GM23338 (cell line): ENCODE measurements around the gene GAP43.

ENCODE experiments used
- CREB1 ChIP-seq: fragments of 250-450 bp; sonication (Bioruptor Pico); IDR thresholded peaks from 2 replicates; pipeline ENCODE4 v1.5.0; 2020; ENCODE audit warnings: low read depth, mild to moderate bottlenecking, moderate library complexity
- ETS1 ChIP-seq: IDR thresholded peaks from 2 replicates; pipeline ENCODE4 v1.6.1; 2016; ENCODE audit warnings: antibody characterized with exemption
- EZH2 ChIP-seq: fragments of 200-600 bp; sonication (generic); IDR thresholded peaks from one replicate; pipeline ENCODE4 v1.8.0; 2017; ENCODE audit warnings: antibody characterized with exemption, mild to moderate bottlenecking, low read depth; ENCODE audit not compliant: unreplicated experiment
- EZH2phosphoT487 ChIP-seq: fragments of 200-600 bp; sonication (generic); IDR thresholded peaks from one replicate; pipeline ENCODE4 v1.8.1; 2018; ENCODE audit warnings: antibody characterized with exemption; ENCODE audit not compliant: unreplicated experiment
- NANOG ChIP-seq: IDR thresholded peaks from 2 replicates; pipeline ENCODE4 v1.6.1; 2016; ENCODE audit warnings: antibody characterized with exemption, borderline replicate concordance
- POLR2AphosphoS5 ChIP-seq: IDR thresholded peaks from 2 replicates; pipeline ENCODE4 v1.6.1; 2016; ENCODE audit warnings: antibody characterized with exemption, low read depth
- REST ChIP-seq: IDR thresholded peaks from one replicate; pipeline ENCODE4 v1.6.1; 2018; ENCODE audit warnings: antibody characterized with exemption; ENCODE audit not compliant: unreplicated experiment
- TF ChIP-seq, protein P1 (sequence below), 2 experiments: fragments of 200-600 bp in 1 of 2; sonication (generic) in 1 of 2; conservative IDR thresholded peaks; 2 replicates each; pipeline versions ENCODE4 v1.5.1 to v1.6.1; 2016 to 2017; ENCODE audit warnings: antibody characterized with exemption in 2 of 2, low read depth in 2 of 2, mild to moderate bottlenecking in 2 of 2, moderate library complexity in 1 of 2

DNA sequence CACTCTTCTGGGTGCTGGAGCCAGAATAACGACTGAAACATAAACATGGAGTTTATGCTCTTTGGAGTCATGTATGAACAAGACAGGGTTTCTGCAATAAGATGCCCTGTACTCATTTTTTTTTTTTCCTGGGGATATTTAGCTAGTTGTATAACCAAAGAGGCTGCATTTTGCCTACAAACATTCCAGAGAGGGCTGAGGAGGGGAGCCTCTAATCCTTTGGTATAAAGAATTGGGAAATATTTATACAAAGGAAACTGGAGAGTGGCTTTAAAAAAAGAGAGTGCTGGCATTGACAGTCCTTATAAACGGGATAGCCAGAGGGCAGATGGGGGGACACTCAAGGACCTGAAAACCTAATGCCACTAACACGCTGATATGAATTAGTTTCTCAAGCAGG is 32.4 kb upstream of the GAP43 start:
- TF ChIP-seq, protein P1, sequence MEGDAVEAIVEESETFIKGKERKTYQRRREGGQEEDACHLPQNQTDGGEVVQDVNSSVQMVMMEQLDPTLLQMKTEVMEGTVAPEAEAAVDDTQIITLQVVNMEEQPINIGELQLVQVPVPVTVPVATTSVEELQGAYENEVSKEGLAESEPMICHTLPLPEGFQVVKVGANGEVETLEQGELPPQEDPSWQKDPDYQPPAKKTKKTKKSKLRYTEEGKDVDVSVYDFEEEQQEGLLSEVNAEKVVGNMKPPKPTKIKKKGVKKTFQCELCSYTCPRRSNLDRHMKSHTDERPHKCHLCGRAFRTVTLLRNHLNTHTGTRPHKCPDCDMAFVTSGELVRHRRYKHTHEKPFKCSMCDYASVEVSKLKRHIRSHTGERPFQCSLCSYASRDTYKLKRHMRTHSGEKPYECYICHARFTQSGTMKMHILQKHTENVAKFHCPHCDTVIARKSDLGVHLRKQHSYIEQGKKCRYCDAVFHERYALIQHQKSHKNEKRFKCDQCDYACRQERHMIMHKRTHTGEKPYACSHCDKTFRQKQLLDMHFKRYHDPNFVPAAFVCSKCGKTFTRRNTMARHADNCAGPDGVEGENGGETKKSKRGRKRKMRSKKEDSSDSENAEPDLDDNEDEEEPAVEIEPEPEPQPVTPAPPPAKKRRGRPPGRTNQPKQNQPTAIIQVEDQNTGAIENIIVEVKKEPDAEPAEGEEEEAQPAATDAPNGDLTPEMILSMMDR (conservative IDR thresholded peaks at IDR 0.05; ENCODE audit: low read depth in 2 of 2) = no peak
- TF ChIP-seq POLR2AphosphoS5 (no peak), REST (no peak), EZH2 (no peak), CREB1 (no peak), NANOG (no peak), EZH2phosphoT487 (no peak), ETS1 (no peak)
